Smooth muscle cell (in vitro differentiated cells): ENCODE results near the gene SATB1. TPM values are rescaled to one million over a fixed set of nuclear protein-coding genes. Genes with fewer than 3 reads are reported as not detected.

Experiments used
- DNase-seq: peaks from one replicate; lab custom pipeline; 2025; ENCODE audit not compliant: unreplicated experiment; lab: John Stamatoyannopoulos, UW
- H2AFZ ChIP-seq: fragments of 200-600 bp; sonication (generic); 2 replicates; pipeline ENCODE4 v1.6.0; 2016; ENCODE audit warnings: antibody characterized with exemption, low read depth, mild to moderate bottlenecking
- H3F3A ChIP-seq: fragments of 200-600 bp; sonication (generic); 2 replicates; pipeline ENCODE4 v1.6.0; 2017; ENCODE audit warnings: antibody characterized with exemption, low read depth
- H3K27ac ChIP-seq: fragments of 200-600 bp; sonication (generic); 2 replicates; pipeline ENCODE4 v1.5.1; 2016; ENCODE audit warnings: low read depth, mild to moderate bottlenecking
- H3K27me3 ChIP-seq: fragments of 200-600 bp; sonication (generic); 2 replicates; pipeline ENCODE4 v1.6.1; 2016; ENCODE audit warnings: low read depth, mild to moderate bottlenecking
- H3K36me3 ChIP-seq: fragments of 200-600 bp; sonication (generic); 2 replicates; pipeline ENCODE4 v1.5.1; 2016; ENCODE audit warnings: low read depth
- H3K4me1 ChIP-seq: fragments of 200-600 bp; sonication (generic); 2 replicates; pipeline ENCODE4 v1.5.1; 2016; ENCODE audit warnings: low read depth
- H3K4me2 ChIP-seq: fragments of 200-600 bp; sonication (generic); 2 replicates; pipeline ENCODE4 v1.6.0; 2016; ENCODE audit warnings: mild to moderate bottlenecking
- H3K4me3 ChIP-seq: fragments of 200-600 bp; sonication (generic); 2 replicates; pipeline ENCODE4 v1.5.1; 2016; ENCODE audit warnings: mild to moderate bottlenecking
- H3K79me2 ChIP-seq: fragments of 200-600 bp; sonication (generic); 2 replicates; pipeline ENCODE4 v1.6.0; 2016; ENCODE audit warnings: low read depth, mild to moderate bottlenecking
- H3K9ac ChIP-seq: fragments of 200-600 bp; sonication (generic); 2 replicates; pipeline ENCODE4 v1.6.0; 2016; ENCODE audit warnings: low read depth
- H3K9me3 ChIP-seq: fragments of 200-600 bp; sonication (generic); replicated peaks from 2 replicates; pipeline ENCODE4 v1.5.1; 2016; ENCODE audit warnings: low read depth
- H4K20me1 ChIP-seq: fragments of 200-600 bp; sonication (generic); 2 replicates; pipeline ENCODE4 v1.6.0; 2016; ENCODE audit warnings: low read depth
- WGBS: methylation state at CpG from one replicate; pipeline ENCODE4 v1.1.7; 2016; ENCODE audit warnings: low lambda C conversion rate; 5-methylcytosine and 5-hydroxymethylcytosine counted together
- polyA plus RNA-seq: library from polyadenylated mRNA; unstranded; fragments of >200 nt; fragmentation: Nextera tagmentation; extraction: Ambion mirVana; gene quantifications from 2 replicates; pipeline ENCODE4 v1.2.1, GENCODE V29; 2016
- total RNA-seq: library from RNA; depleted of rRNA; stranded (reverse); fragments of >200 nt; gene quantifications from 2 replicates; pipeline ENCODE4 v1.2.3, GENCODE V29; 2014
- TF ChIP-seq, protein P1 (sequence below): fragments of 200-600 bp; sonication (generic); IDR thresholded peaks from 2 replicates; pipeline ENCODE4 v1.5.1; 2017; ENCODE audit warnings: borderline replicate concordance, mild to moderate bottlenecking, antibody characterized with exemption; ENCODE audit not compliant: insufficient read depth, poor library complexity, severe bottlenecking

Gene SATB1
- total and polyA plus RNA-seq, 2 experiments from 2014 or later = 4.1 to 9.3 TPM

DNA sequence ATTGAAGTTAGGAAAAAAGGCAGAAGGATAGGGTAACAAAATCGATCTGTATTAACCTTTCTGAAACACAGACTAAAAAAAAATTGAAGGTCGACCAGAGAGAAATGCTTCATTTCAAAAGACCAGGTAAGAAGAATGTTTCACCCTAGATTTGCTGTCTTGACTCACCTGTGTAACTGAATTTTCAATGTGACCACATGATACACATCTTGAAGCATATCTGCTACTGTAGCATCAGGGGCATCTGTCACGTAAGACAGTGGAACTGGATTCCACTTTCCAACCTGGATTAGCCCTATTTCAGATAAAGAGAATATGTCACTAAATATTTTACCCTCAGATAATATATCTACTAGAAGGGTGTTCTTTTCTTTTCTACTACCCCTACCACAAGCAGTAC is 9.3 kb downstream of the SATB1 start:
- H3K4me3 ChIP-seq = no peak overlapping the region
- DNase-seq = no peak
- H3K79me2 ChIP-seq = no peaks in the 10 kb centered on the region
- H3K4me1 ChIP-seq = no peaks in the 10 kb centered on the region
- H2AFZ ChIP-seq = no peak overlapping the region
- TF ChIP-seq, protein P1, sequence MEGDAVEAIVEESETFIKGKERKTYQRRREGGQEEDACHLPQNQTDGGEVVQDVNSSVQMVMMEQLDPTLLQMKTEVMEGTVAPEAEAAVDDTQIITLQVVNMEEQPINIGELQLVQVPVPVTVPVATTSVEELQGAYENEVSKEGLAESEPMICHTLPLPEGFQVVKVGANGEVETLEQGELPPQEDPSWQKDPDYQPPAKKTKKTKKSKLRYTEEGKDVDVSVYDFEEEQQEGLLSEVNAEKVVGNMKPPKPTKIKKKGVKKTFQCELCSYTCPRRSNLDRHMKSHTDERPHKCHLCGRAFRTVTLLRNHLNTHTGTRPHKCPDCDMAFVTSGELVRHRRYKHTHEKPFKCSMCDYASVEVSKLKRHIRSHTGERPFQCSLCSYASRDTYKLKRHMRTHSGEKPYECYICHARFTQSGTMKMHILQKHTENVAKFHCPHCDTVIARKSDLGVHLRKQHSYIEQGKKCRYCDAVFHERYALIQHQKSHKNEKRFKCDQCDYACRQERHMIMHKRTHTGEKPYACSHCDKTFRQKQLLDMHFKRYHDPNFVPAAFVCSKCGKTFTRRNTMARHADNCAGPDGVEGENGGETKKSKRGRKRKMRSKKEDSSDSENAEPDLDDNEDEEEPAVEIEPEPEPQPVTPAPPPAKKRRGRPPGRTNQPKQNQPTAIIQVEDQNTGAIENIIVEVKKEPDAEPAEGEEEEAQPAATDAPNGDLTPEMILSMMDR = no peak
- no peak overlapping the region for H3K27ac ChIP-seq
- H3K36me3 ChIP-seq = no peaks in the 10 kb centered on the region
- H4K20me1 ChIP-seq = no peaks in the 10 kb centered on the region
- no peaks in the 10 kb centered on the region for H3K9me3 ChIP-seq
- no peaks in the 10 kb centered on the region for H3K27me3 ChIP-seq
- H3K9ac ChIP-seq = no peak overlapping the region
- WGBS = 94% methylated on average over 3 of the region's 3 CpGs
- no peaks in the 10 kb centered on the region for H3F3A ChIP-seq
- H3K4me2 ChIP-seq = no peak overlapping the region

DNA sequence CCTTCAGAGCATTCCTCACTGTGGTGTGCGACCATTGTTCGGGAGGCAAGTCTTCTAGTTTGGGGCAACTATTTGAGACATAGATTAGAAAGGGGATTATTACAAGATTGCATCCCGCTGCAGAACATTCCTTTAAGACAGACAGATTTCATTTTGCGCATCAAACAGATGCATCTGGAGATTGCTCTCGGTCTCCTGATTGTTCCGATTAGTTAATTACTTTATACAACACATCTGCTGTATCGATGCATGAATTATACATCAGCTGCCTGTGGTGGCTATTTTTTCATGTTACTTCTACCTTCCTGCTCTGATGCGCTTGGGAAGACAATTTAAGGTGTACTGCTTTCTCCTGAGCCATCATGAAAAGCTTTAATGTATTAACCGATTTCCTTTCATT is 10.0 kb downstream of the SATB1 start:
- no peak for DNase-seq
- TF ChIP-seq, protein P1 = no peak
- WGBS = 90% methylated on average over 9 of the region's 9 CpGs
- Histone ChIP-seq H3K27me3 (no peaks in the 10 kb centered on the region), H3K79me2 (no peaks in the 10 kb centered on the region), H4K20me1 (no peaks in the 10 kb centered on the region), H3F3A (no peaks in the 10 kb centered on the region), H3K4me3 (no peak overlapping the region), H3K36me3 (no peaks in the 10 kb centered on the region), H3K4me2 (no peak overlapping the region), H3K4me1 (no peaks in the 10 kb centered on the region), H3K9me3 (no peaks in the 10 kb centered on the region), H3K27ac (no peak overlapping the region), H3K9ac (no peak overlapping the region), H2AFZ (no peak overlapping the region)

DNA sequence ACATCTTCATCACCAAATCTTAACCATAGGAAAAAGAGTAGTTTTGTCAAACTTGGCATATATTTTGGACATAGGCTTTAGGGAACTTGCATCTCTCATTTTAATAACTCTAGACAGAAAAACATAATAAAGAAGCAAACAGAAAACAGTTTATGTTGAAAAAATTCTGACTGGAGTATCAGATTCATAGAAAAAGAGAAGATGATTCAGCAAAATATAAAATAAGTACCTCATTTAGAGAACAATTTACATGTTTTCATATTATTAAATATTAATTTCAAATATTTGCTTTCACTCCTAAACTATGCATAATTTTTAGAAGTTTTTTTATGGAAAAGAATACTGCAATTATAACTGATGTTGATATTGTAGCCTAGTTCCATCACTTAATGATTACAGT is 12.5 kb downstream of the SATB1 start:
- Histone ChIP-seq H3K27ac (no peak overlapping the region), H3K4me2 (no peak overlapping the region), H3K36me3 (no peaks in the 10 kb centered on the region), H3K27me3 (no peaks in the 10 kb centered on the region), H3K4me3 (no peak overlapping the region), H4K20me1 (no peaks in the 10 kb centered on the region), H3K9me3 (no peaks in the 10 kb centered on the region), H3K9ac (no peak overlapping the region), H3K4me1 (no peaks in the 10 kb centered on the region), H3F3A (no peaks in the 10 kb centered on the region), H3K79me2 (no peaks in the 10 kb centered on the region), H2AFZ (no peak overlapping the region)
- no peak for DNase-seq
- TF ChIP-seq, protein P1 = no peak

DNA sequence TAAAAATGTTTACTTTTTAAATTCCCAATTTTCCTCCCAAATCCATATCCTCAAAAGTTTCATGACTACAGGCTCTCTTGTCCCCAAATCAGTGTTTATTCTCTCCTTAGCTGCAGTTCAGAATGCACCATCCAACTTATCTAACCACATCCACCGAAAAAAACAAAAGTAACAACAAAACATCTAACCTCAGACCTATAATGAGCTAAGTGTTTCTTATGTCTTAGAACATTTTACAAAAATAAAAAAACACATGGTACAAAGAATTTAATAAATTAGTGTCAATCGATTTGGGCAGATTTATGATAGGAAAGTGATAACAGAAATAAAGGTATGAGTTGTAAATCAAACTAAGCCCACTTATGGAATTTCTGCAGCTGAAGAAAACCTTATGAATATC is 13.6 kb downstream of the SATB1 start:
- 95% methylated on average over 2 of the region's 2 CpGs for WGBS
- Histone ChIP-seq H3K27me3 (no peaks in the 10 kb centered on the region), H4K20me1 (no peaks in the 10 kb centered on the region), H3K4me1 (no peaks in the 10 kb centered on the region), H3K79me2 (no peaks in the 10 kb centered on the region), H3K9me3 (no peaks in the 10 kb centered on the region), H3K4me2 (no peak overlapping the region), H3K9ac (no peak overlapping the region), H2AFZ (no peak overlapping the region), H3F3A (no peaks in the 10 kb centered on the region), H3K4me3 (no peak overlapping the region), H3K36me3 (no peaks in the 10 kb centered on the region), H3K27ac (no peak overlapping the region)
- no peak for DNase-seq
- TF ChIP-seq, protein P1 = no peak
